ENCODE data around the gene CCRL2.
A peak's percentile ranks its signal among the peaks of the same experiment; 100 is the strongest.
"Not testable (repeated sequence)": the region's sequence is repeated elsewhere in the genome, so short reads cannot be mapped to it uniquely, and the experiment has no call there.

Gene CCRL2

DNA sequence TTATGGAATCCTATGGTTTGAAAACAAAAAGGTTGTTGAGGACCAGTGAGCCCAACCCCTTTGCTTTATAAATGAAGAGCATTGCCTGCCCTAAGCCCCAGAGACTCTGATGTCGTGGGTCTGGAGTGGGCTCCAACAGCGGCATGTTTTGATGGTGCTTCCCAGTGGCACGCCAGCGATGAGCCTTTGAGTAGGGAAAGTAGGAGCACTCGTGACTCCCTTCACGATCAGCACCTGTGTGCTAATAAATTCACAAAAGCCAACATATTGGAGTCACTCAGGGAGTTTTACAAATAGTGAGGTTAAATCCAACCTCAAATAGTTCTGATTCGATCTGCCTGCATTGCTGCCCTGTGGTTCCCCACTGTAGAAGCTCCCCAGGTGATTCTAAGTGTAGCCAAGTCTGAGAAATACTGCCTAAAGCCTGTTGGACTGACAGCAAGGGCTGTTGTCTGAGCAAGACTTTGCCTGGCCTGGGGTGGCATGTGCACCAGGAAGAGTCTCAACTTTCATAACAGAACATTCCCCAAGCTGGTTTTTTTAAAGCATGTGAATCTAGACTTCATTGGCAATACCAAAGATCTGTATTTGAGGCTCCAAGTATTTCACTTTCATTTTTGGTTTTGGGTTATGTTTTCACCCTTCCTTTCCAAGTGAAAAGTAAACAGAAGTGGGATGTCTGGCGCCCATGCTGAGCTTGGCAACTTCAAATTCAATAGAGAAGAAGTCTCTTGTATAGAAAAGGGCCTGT is 26.4 kb upstream of the CCRL2 start:
- DNase-seq, result no peak

DNA sequence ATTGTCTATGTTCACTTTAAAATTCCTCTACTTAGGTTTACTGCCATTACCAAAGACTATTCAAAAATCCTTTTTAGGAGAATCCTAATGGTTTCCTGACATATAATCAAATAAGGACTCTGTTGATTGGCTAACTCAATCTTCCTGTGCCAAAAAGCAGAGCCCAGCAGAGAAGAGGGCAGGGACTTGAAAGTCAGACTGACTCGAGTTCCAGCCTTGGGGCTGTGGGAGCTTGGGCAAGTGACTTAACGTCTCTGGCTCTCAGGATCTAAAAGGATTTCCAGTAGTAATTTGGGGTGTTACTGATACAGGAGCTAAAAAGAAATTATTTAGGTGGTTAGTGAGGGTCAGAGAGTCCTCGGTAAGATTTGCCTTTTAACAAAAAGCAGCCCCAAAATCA is 25.4 kb upstream of the CCRL2 start:
- no peak for DNase-seq

DNA sequence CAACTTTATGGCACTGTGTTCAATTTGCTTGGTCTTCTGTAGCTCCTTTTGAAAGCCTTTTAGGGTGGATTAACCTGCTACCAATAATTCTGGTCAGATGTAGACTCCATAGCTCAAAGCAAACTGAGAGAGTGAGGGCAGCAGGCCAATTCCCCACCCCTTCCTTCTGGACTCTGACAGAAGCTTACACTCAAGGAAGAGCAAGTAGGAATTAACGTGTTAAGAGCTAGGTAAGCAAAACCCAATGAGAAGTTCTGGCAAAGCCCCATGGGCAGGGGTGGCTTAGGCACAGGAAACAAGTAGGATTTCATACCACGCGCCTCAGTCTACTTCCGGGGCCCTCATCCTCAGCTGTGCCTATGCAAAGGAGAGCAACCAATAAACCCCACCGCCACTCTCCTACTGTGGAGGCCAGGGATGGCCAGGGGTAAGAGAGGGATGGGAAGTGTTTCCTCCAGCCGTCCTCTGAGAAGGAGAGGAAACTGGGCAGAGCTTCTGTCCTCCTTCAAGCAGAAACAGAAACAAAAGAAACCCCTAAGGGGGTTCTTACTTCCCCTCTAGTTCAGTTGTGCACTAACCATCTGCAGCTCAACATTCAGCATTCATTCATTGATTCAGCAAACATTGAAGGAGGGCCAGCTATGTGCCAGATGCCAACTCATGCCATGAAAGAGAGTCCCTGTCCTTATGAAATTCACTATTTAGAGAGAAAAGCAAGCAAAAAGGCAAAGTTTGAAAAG is 23.7 kb upstream of the CCRL2 start:
- no peak for DNase-seq

DNA sequence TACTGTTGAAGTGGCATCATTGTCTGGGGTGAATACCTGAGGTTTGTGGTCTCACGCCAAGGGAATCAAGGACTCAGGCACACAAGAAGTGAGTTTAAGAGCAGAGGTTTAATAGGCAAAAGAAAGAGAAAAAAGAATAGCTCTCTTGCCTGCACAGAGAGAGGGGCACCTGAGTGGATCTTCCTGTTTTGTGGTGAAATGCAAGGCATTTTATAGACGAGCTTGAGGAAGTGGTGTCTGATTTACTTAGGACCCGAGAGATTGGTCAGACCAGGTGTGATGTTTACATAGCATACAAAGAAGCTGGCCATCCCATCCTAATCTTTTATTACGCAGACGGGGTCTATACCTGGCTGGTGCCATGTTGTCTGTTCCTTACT is 23.1 kb upstream of the CCRL2 start:
- no peak for DNase-seq

DNA sequence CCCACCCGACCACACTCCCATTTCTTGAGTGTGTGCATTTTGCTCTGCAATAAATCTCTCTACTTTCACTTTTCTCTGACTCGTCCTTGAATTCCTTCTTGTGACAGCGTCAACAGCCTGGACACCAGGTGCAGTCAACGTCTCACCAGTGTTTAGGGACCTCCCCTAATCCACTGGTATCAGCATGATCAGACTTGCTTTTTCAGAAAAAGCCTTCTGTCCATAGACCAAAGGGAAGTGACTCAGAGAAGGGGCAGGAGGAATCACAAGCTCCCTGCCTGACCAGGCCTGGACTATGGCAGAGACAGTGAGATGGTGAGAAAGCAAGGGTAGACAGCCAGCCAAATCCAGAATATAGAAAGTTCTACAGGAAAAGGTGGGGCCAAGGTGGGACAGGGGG is 20.9 kb upstream of the CCRL2 start:
- DNase-seq, result no peak

DNA sequence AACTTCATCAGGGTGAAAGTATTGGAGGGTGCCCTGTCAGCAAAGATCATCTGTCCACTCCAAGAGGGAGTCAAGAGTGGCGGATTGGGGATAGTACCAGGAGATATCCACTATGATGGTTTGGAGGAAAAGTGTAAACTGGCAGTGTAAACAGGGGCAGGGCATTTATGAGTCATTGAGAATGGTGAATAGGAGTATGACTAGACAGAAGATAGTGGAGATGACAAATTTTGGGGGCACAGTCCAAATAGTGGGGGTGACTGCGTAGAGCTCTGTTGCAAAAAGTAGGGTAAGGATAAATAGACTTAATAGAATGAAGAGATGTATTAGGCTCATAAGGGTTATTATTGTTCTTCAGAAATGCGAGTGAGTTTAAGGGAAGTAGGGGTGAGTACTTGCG is 18.2 kb upstream of the CCRL2 start:
- not testable (repeated sequence) for DNase-seq

DNA sequence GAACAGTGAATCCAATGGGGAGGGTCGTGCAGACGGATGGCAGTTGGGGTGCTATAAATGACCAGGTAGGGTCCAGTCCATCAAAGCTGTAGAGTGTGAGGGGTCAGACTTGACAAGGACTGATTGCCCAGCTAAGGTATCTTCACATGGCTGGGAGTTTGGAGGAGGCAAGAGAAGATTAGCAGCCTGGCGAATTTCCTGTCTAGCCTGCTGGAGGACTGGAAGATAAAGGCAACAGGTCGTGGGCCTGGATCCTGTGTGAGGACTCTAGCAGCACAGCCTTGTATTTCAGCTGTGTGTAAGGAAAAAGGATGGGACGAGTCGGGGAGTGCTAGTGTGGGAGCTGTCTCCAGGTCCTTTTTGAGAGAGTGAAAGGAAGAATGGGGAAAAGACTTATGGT is 17.8 kb upstream of the CCRL2 start:
- no peak for DNase-seq

DNA sequence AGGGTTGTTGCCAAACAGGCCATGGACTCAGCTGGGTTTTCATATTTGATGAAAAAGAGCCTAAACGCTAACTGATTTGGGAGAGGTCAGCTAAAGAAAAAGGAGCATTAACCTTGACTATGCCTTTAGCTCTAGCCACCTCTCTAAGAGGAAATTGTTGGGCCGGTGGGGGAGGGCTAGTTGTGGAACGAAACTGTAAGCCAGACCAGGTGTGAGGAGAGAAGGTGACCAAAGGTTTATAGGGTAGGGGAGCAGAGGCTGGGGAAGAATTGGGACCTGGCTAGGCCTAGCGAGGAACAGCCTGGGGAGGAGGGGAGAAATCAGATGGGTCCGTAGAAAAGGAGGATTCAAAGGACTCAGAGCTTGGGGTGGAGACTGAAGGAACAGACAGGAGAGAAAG is 15.5 kb upstream of the CCRL2 start:
- DNase-seq, result not testable (repeated sequence)

DNA sequence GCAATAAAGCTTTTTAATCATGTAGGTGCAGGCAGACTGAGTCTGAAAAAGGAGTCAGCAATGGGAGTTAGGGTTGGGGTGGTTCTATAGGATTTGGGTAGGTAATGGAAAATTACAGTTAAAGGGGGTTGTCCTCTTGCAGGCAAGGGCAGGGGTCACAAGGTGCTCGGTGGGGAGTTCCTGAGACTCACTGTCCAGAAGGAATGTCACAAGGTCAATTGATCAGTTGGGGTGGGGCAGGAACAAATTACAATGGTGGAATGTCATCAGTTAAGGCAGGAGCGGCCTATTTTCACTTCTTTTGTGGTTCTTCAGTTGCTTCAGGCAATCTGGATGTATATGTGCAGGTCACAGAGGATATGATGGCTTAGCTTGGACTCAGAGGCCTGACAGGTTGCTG is 14.0 kb upstream of the CCRL2 start:
- no peak for DNase-seq

DNA sequence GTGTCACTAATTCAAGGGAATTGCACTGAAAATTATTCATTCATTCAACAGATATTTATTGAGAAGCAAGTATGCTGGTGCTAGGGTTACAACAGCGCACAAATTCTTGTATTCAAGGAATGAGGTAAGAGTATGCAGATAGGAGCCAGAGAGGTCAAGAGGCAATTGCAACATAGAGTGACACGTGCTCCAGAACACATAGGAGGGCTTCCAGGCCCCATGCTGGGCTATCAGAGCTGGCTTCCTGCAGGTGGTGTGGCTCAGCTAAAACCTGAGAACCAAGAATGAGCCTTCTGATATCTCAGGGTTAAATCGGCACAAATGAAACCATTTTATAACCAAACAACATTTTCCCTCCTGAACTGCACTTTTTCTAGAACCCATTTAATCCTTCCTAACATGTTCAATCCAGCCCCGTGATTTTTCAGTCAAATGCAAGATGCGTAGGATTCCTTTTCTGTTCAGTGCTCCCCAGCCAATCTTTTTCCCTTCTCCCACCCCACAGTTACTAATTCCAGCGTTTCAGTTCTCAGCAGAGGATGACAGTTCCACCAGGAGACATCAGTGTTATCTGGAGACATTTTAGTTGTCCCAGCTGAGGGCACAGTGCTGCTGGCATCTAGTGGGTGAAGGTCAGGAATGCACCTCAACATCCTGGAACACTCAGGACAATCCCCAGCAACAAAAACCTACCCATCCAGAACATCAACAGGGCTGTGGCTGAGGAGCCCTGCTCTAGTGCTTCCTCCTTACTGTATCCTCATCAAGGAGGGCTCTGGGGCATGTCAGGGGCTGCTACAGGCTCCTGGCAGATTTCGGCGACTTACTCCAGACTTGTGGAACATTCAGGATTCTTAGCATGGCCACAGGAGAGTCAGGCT is 13.3 kb upstream of the CCRL2 start:
- no peak for DNase-seq

DNA sequence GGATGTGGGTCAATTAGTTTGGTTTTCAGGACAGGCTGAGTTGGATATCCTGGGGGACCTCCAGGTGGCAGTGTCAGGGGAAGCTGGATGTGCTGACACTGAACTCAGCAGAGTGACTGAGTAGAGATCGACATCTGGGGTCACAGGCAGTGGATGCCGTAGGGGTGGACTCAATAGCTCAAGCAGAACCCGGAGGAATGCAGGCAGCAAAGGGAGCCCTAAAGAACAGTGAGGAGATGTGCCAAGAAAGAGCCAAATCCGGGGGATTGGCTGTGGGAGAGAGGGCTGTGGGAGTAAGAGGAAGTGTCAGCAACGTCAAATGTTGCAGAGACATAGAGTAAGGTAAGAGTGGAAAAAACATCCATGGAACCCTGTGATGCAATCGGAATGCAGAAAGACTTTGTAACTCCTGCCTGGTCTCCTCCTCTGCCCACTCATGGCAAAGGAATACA is 11.8 kb upstream of the CCRL2 start:
- DNase-seq, result no peak

DNA sequence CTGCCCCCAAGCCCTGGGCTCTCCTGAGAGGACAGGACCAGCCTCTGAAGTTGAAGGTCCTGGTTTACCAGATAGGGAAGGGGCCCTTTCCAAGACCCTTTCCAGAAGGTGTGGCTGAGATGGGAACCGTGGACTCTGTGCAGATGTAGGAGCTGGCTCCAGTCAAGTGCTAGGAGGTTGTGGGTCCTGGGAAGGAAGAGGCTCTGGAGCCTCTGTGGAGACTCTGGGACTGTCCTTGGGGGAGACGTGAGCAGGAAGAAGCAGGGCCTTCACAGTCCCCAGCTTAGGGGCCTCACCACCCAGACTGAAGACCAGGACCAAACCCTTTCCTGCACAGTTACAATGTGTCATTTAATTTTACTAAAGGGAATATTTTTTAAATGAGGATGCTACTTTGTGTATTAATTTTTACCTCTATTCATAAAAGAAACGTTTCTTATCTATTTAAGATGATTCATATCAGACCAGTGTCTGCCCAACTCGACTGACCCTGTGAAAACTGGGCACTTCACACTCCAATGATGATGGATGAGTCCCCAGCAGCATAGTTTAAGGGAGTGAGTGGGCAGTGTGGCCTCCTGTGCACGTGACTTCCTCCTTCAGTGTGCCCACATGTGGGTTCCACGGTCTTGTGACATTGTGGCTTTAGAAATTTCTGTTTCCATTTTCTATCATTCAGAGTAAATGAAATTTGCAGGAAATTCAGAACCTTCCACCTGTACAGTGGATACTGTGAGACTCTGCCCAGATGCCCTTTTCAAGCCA is 11.1 kb upstream of the CCRL2 start:
- DNase-seq, result peak; percentile 34

DNA sequence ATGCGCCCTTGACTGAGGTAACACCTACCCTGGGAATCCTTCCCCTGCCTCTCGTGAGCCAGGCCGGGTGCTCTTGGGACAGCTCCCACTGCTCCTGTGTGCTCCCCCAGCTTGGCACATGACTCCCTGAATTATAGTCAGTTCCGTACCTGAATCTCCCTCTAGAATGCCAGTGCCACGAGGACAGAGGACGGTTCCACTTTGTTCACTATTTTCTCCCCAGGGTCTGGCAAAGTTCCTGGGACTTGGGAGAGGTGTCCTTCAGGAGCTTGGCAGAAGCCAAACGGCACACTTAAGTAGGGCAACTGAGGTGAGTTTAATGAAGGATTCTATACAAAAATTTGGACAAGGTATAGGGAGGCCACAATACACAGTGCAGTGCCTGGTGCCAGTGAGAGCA is 9.9 kb upstream of the CCRL2 start:
- DNase-seq, result no peak

DNA sequence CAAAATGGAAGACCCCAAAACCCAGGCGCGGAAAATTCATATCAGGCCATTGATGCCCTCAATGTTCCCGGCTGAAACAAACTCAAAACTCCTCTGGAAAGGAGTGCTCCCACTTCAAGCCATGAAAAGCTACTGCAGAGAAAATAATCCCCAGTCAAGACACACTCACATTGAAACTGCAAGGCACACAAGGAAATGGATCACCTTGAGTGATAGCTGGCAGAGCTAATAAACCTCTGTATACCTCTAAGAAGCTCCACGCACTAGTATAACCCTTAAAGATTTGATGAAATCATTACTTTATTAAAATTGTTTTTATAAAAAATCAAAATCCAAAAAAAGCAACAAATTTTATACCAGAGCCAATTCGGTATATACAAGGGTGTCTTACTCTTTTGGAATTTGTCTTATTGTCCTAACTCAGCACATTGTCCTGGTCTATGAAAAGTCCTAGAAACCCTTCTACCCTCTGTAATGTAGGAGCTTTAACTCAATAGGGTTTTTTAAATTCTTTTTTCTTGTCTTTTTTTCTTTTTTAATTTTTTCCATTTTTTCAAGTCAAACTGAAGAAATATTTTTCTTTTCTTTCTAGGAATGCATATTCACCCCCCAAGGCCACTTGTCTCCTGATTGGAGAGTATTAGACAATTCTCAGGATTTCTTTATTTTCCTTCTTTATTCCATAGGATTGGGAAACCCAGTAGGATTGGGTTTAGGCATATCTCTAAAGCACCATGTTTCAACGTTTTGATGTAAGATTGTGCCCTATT is 8.7 kb upstream of the CCRL2 start:
- DNase-seq, result no peak

DNA sequence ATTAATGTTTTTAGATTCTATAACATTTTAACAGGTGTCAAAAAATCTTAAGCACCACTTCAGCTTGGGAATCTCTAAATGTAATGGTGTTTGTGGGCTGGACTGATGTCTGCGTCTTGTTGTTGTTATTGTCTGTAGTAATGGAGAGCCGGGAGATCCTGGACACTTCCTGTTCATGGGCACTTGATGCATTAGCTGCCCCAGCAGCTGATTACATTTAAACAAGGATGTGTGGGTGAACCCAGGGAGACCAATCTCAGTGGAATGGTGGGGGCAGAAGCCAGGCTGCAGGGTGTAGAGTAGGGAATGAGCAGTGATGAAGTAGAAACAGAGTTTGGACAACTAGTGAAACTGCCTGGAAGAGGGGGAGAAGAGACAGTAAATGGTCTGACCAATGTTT is 8.0 kb upstream of the CCRL2 start:
- DNase-seq, result no peak

DNA sequence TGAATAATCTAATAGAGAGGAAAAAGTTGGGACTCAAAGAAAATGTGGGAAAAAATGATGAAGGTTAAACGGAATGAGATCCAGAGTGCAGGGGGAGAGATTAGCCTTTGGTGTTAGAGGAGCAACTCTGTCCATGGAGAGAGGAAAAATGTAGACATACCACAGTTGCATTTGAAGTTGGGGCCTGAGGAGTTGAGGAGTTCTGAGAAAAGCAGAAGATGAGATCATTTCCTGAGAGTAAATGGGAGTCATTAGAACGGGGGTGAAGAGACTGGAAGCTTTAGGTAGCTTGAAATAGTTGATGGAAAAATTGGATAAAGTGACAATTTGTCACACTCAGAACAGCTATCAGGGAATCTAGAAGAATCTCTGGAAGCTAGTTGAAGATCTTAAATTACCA is 7.5 kb upstream of the CCRL2 start:
- no peak for DNase-seq

DNA sequence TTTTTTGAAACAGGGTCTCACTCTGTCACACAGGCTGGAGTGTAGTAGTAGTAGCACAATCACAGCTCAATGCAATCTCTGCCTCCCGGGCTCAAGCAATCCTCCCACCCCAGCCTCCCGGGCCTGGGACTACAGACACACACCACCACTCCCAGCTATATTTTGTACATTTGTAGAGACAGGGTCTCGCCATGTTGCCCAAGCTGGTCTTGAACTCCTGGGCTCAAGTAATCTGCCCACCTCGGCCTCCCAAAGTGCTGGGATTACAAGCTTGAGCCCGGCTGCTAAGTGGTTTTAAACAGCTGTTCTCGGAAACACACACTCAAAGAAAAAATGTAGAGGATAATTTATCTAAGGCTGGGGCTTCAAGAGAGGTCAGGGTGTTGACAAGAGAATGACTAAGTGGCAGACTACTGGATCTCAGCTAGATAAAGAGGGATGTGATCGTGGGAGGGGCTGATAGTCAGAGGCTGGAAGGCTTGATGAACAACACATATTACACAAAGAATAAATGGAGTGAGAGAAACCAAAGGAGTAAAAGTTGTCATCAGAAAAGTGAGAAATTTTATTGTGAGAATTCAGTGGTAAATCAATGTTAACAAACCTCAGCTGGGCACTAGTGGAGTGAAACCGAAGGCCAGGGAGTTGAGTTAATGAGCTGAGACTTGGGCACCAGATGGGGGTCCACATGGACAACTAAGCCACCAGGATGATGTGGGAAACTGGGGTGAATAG is 6.9 kb upstream of the CCRL2 start:
- no peak for DNase-seq

DNA sequence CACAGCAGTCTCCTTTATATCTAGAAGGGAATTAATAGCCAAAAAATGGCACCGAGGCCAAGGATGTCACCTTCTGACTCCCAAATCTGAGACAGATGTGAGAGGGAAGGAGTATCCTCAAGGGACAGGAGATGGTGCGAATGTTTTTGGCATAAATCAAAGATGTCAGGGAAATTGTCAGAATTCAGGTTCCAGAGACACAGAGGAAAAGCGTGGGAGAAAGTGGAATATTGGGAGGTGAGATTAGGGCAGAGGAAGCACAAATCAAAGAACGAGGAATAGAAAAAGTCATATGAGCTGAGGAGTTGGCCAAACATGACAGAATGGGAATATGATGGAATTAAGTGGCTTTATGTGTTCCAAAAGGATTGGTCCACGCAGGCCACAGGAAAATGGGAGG is 6.2 kb upstream of the CCRL2 start:
- no peak for DNase-seq

DNA sequence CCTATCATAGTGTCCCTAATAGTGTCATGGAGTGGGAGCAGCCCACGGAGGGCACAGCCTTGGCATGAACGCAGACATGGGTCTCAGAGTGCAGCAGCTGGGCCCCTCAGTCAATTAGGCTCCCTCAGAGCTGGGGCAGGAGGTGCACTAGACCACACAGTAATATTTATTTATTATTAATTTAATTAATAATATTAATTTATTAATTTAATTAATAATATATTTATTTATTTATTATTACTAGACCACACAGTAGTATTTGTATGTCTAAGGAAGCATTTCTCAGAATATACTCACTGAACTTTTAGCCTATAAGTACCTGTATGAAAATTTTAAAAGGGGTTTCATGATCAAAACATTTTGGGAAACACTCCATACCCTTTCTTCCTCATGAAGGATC is 5.5 kb upstream of the CCRL2 start:
- DNase-seq, result no peak

DNA sequence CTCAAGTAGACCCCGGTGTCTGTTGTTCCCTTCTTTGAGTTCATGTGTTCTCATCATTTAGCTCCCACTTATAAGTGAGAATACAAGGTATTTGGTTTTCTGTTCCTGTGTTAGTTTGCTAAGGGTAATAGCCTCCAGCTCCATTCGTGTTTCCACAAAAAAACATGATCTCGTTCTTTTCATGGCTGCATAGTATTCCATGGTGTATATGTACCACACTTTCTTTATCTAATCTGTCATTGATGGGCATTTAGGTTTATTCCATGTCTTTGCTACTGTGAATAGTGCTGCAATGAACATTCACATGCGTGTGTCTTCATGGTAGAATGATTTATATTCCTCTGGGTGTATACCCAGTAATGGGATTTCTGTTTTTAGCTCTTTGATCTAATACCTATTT is 4.2 kb upstream of the CCRL2 start:
- not testable (repeated sequence) for DNase-seq

DNA sequence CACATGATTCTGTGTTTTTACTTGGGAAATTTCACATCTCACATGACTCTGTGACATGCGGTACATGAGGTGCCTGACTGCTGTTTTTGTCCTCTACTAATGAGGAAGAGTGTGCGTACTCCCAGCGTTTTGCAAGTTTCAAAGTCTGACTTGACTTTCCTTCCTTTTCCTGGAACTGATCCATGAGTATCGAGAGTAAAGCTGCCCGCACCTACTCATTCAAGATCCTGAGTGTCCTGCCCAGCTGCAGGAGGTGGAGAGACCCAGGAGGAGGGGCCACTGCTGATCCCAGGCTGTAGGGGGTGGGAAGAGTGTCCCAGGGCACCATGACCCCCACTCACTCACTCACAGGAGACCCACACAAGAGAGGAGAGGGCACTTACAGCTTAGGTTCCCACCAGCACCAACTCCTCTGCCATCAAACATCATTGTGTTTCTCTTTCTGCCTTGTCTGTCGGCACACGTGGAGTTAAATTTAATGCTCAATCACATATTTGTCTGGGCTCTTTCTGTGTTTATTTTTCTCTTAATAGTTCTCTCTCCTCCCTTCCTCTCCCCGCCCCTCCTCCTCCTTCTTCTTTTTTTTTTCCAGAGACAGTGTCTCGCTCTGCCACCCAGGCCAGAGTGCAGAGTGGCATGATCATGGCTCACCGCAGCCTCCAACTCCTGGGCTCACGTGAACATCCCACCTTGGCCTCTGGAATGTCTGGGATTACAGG is 1.6 kb upstream of the CCRL2 start:
- peak; percentile 50 for DNase-seq

All from CD4-positive, alpha-beta T cell treated with Interferon gamma for 1 hour (primary cell).